Fibroblast of lung (primary cell): ENCODE results near the gene TEDC2.

Source experiments
- CTCF ChIP-seq, 2 donors: IDR thresholded peaks in 1 of 2; conservative IDR thresholded peaks in 1 of 2; 1 replicate in 1 of 2; 2 replicates in 1 of 2; pipeline ENCODE4 v1.5.1; 2011 to 2012; ENCODE audit warnings: low read length in 2 of 2, control low read depth in 1 of 2, inconsistent platforms in 1 of 2, low read depth in 1 of 2, mild to moderate bottlenecking in 1 of 2
- EZH2 ChIP-seq: IDR thresholded peaks from 2 replicates; pipeline ENCODE4 v1.5.1; 2012; ENCODE audit warnings: low read length, control low read depth, mild to moderate bottlenecking; ENCODE audit errors: missing control alignments

GRCh38 chr16:2507052-2507659, 47.2 kb downstream of the TEDC2 start:
- no peak for TF ChIP-seq EZH2
- no peak for TF ChIP-seq CTCF (conservative IDR thresholded peaks at IDR 0.05 in 1 of 2, IDR thresholded peaks at IDR 0.05 in 1 of 2; ENCODE audit: low read depth in 1 of 2, low read length in 2 of 2)
